HepG2 (cell line): ENCODE results near the gene PANK1. TPM values are rescaled to one million over a fixed set of nuclear protein-coding genes. Genes with fewer than 3 reads are reported as not detected.

Experiments
- CEBPB ChIP-seq: IDR thresholded peaks from 2 replicates; pipeline ENCODE4 v1.6.1; 2011; ENCODE audit warnings: low read depth, low read length, improper control_type of control experiment, borderline replicate concordance
- GABPB1 ChIP-seq: IDR thresholded peaks from 2 replicates; pipeline ENCODE4 v1.6.1; 2016; ENCODE audit warnings: mild to moderate bottlenecking, missing genetic modification reagents, moderate library complexity, missing compliant biosample characterization
- KLF15 ChIP-seq: sonication (generic); formaldehyde crosslinking; IDR thresholded peaks from 2 replicates; pipeline ENCODE4 v1.8.1; 2023; ENCODE audit warnings: borderline replicate concordance, mild to moderate bottlenecking, inconsistent platforms, missing genetic modification reagents, mixed read lengths
- LCORL ChIP-seq, 2 experiments: fragments of 450-650 bp in 1 of 2; sonication (generic) in 1 of 2; formaldehyde crosslinking in 1 of 2; IDR thresholded peaks; 2 replicates each; pipeline versions ENCODE4 v1.5.0 to v1.6.1; 2017 to 2020; ENCODE audit warnings: antibody characterized with exemption in 1 of 2, missing genetic modification reagents in 1 of 2
- MNT ChIP-seq: fragments of 450-650 bp; IDR thresholded peaks from 2 replicates; pipeline ENCODE4 v1.6.1; 2016
- NFAT5 ChIP-seq: sonication (generic); formaldehyde crosslinking; IDR thresholded peaks from 2 replicates; pipeline ENCODE4 v1.4.0; 2020; ENCODE audit warnings: missing genetic modification reagents
- RXRA ChIP-seq: sonication (generic); formaldehyde crosslinking; IDR thresholded peaks from 2 replicates; pipeline ENCODE4 v1.5.1; 2020; ENCODE audit warnings: missing genetic modification reagents
- TEAD3 ChIP-seq: optimal IDR thresholded peaks from 2 replicates; pipeline ENCODE3; 2016; ENCODE audit warnings: borderline replicate concordance
- ZC3H4 ChIP-seq: sonication (generic); formaldehyde crosslinking; IDR thresholded peaks from 2 replicates; pipeline ENCODE4 v1.4.0; 2020; ENCODE audit warnings: missing genetic modification reagents, borderline replicate concordance
- ZFP41 ChIP-seq: sonication (generic); formaldehyde crosslinking; IDR thresholded peaks from 2 replicates; pipeline ENCODE4 v1.4.0; 2020; ENCODE audit warnings: mild to moderate bottlenecking, missing genetic modification reagents, borderline replicate concordance
- ZNF138 ChIP-seq: sonication (generic); formaldehyde crosslinking; IDR thresholded peaks from 2 replicates; pipeline ENCODE4 v1.5.0; 2020; ENCODE audit warnings: mild to moderate bottlenecking, low read depth, missing genetic modification reagents
- ZNF317 ChIP-seq: sonication (generic); formaldehyde crosslinking; IDR thresholded peaks from 2 replicates; pipeline ENCODE4 v1.5.0; 2020; ENCODE audit warnings: mild to moderate bottlenecking, missing genetic modification reagents
- ZNF790 ChIP-seq: sonication (generic); formaldehyde crosslinking; IDR thresholded peaks from 2 replicates; pipeline ENCODE4 v1.8.0; 2022; ENCODE audit warnings: missing genetic modification reagents, mild to moderate bottlenecking, borderline replicate concordance
- polyA plus RNA-seq, 8 experiments: library from polyadenylated mRNA; depleted of rRNA in 3 of 8; stranded (reverse) in 7 of 8; unstranded in 1 of 8; fragments of >200 nt; fragmentation: Illumina TruSeq in 4 of 8; extraction: Trizol in 4 of 8; gene quantifications; 2 replicates each; pipeline versions ENCODE4 v1.2.1 to v1.2.3, GENCODE V29; 2011 to 2016; ENCODE audit warnings: low read depth in 4 of 8, missing spikeins in 1 of 8, mixed read lengths in 1 of 8; ENCODE audit not compliant: insufficient read depth in 1 of 8
- total RNA-seq, 5 experiments: library from RNA; depleted of rRNA; stranded (reverse); fragments of >200 nt; fragmentation: Illumina TruSeq; extraction: Trizol; gene quantifications; 2 replicates each; pipeline ENCODE4 v1.2.3, GENCODE V29; 2016; ENCODE audit warnings: low read depth in 1 of 5
- TF ChIP-seq, protein P1 (sequence below), 2 experiments: sonication (generic) in 1 of 2; formaldehyde crosslinking in 1 of 2; IDR thresholded peaks; 2 replicates each; pipeline versions ENCODE4 v1.4.0 to v1.6.1; 2016 to 2020; ENCODE audit warnings: borderline replicate concordance in 1 of 2, low read depth in 1 of 2, mild to moderate bottlenecking in 1 of 2, missing genetic modification reagents in 1 of 2

The PANK1 gene
- total and polyA plus RNA-seq, 2 of the 13 experiments (the other 11 are each of a cell fraction or from before 2014, with no cell fraction given) = 18.2 to 33.3 TPM

GRCh38 chr10:89643812-89644690 is 991 bp downstream of the PANK1 start (continued):
- TF ChIP-seq, protein P1, sequence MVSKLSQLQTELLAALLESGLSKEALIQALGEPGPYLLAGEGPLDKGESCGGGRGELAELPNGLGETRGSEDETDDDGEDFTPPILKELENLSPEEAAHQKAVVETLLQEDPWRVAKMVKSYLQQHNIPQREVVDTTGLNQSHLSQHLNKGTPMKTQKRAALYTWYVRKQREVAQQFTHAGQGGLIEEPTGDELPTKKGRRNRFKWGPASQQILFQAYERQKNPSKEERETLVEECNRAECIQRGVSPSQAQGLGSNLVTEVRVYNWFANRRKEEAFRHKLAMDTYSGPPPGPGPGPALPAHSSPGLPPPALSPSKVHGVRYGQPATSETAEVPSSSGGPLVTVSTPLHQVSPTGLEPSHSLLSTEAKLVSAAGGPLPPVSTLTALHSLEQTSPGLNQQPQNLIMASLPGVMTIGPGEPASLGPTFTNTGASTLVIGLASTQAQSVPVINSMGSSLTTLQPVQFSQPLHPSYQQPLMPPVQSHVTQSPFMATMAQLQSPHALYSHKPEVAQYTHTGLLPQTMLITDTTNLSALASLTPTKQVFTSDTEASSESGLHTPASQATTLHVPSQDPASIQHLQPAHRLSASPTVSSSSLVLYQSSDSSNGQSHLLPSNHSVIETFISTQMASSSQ (IDR thresholded peaks at IDR 0.05; ENCODE audit: low read depth) = peak; percentile 40; the same call in 1 of the 2 replicates
- TF ChIP-seq, protein P1 (CRISPR knock-in tag; IDR thresholded peaks at IDR 0.05; ENCODE audit: borderline replicate concordance) = no peak; the same call in 1 of the 2 replicates
- TF ChIP-seq TEAD3 (CRISPR knock-in tag) (peak; percentile 35), RXRA (CRISPR knock-in tag) (peak; percentile 13; the same call in 1 of the 2 replicates), CEBPB (peak; percentile 97), ZNF790 (CRISPR knock-in tag) (no peak), GABPB1 (peak; percentile 41), ZFP41 (CRISPR knock-in tag) (0 out of 2 replicates have a peak, but pooled peaks have one; percentile 60), ZC3H4 (peak; percentile 99), KLF15 (CRISPR knock-in tag) (peak; percentile 88; the same call in 1 of the 2 replicates), MNT (peak; percentile 74), NFAT5 (CRISPR knock-in tag) (peak; percentile 90), ZNF138 (CRISPR knock-in tag) (peak; percentile 93; the same call in 1 of the 2 replicates), ZNF317 (CRISPR knock-in tag) (peak; percentile 53; the same call in 1 of the 2 replicates), LCORL (IDR thresholded peaks at IDR 0.05) (peak; percentile 69; the same call in 1 of the 2 replicates), LCORL (CRISPR knock-in tag; IDR thresholded peaks at IDR 0.05) (peak; percentile 81)
